LNCAP (cell line): ENCODE data around the gene SMIM20.

Source experiments
- TF ChIP-seq, protein P1 (sequence below): fragments of 450-650 bp; IDR thresholded peaks from 2 replicates; pipeline ENCODE4 v1.5.1; 2017; ENCODE audit warnings: mild to moderate bottlenecking

The SMIM20 gene

DNA sequence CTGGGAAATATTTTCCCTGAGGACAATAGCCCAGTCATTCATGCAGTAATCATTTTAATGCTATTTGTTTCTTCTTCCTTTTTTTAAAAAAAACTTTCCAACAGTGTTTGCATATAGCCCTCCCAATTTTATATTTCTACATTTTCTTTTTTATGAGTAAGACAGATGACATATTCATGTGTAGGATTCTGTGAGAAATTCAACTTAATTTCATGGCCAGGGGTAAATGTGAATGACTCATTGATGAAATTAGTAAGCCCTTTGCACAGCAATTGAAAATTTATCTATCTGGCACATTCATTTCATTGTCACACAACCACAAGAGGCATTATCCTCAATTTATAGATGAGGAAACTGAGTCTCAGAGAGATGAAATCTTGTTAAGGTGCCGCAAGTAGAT, 13.7 kb upstream of the SMIM20 start:
- TF ChIP-seq, protein P1, sequence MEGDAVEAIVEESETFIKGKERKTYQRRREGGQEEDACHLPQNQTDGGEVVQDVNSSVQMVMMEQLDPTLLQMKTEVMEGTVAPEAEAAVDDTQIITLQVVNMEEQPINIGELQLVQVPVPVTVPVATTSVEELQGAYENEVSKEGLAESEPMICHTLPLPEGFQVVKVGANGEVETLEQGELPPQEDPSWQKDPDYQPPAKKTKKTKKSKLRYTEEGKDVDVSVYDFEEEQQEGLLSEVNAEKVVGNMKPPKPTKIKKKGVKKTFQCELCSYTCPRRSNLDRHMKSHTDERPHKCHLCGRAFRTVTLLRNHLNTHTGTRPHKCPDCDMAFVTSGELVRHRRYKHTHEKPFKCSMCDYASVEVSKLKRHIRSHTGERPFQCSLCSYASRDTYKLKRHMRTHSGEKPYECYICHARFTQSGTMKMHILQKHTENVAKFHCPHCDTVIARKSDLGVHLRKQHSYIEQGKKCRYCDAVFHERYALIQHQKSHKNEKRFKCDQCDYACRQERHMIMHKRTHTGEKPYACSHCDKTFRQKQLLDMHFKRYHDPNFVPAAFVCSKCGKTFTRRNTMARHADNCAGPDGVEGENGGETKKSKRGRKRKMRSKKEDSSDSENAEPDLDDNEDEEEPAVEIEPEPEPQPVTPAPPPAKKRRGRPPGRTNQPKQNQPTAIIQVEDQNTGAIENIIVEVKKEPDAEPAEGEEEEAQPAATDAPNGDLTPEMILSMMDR, result no peak

DNA sequence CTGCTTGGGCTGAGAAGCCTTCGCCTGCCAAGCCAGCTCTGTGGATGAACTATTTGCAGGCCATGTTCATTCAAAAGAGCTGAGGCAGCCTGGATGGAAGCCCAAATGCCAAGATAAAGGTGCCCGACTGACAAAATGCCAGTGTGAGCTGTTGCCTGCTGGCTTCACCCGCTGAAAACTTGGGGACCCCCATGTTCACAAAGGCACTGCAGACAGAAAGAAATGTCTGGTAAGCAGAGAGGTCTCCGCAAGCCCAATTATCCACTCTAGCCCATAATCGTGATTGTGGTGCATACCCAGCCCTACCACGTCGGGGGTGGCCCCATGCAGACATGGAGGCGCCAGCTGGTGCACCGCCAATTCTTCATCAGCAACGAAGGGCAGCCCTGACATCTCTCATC, 13.0 kb upstream of the SMIM20 start:
- TF ChIP-seq, protein P1, result no peak

DNA sequence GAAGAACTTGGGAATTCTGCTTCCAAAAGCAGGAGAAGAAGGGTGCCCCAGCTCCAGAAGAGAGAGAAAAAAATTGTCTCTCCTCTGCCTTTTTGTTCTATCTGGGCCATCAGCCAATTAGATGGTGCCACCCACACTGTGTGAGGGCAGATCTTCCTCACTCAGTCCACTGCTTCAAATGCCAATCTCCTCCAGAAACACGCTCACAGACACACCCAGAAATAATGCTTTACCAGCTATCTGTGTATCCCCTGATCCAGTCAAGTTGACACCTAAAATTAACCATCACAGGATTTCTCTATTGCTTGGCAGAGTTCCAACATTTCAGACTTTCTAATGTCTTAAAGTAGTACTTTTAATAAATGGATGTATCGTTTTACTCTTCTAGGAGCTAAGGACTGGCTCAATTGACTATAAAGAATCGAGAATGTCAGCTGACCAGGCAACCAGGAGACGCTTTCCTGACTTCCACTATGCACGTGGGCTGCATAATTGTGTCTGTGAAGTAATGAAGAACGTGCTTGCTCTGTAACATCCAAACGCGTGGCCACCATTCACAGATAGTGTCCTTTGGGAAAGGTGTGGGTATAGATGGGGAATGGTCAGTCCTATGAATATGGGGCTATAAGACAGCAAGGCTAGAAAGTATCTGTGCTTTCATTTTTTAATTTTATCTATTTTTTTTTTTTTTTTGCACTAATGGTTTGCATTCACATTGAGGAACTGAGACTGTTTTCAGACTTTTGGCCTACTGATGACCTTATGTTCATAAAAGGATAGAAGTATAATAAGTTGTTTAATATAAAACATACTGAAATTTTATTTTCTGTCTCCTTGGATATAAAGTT, 9.9 kb upstream of the SMIM20 start:
- TF ChIP-seq, protein P1, result no peak

DNA sequence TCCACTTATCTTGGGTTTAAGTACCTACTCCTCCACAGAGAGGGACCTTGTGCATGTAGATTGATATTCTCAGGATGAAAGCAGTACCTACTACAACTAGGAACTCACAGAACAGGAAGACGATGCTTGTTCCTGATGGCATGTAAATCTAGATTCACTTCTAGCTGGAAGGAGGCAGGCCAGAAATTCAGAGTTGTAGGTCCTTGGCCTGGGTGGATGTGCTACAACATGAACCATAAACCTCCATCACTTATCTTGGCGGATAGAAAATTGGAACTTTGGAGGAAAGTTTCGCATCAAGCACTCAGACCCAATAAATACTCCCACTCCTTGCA, 9.3 kb upstream of the SMIM20 start:
- TF ChIP-seq, protein P1, result no peak

DNA sequence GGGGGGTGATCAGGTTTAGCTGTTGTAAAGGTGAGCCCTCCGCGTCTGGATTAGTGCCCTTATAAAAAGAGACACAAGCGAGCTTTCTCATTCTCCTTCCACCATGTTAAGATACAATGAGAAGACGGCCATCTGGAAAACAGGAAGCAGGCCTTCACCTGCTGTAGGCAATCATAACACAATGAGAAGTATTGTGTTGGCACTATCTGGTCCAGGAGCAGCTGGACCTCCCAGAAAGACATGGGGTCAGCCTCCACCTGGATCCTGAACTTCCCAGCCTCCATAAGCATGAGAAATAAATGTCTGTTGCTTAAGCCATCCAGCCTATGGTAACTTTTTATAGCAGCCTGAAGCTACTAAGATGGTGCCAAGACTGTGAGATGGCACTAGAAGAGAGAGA, 8.6 kb upstream of the SMIM20 start:
- TF ChIP-seq, protein P1, result no peak

DNA sequence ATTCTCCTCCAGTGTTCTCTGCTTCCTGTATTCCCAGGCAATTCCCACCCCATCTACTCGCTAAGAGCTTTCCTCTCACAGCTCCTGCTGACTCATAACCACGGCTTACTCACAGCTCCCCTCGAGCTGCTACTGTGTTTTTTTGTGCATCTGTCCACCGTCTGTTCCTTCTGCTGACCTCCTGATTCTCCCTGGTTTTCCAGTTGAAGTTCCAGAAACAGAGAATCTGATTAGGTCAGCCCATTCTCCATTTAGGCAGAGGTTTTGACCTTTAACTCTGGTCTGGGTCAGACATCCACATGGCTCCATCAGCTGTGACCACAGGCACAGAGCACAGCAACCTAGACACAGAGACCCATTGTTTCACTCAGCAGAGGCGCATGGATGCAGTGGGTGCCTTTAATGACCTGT, 5.5 kb upstream of the SMIM20 start:
- TF ChIP-seq, protein P1, result no peak

DNA sequence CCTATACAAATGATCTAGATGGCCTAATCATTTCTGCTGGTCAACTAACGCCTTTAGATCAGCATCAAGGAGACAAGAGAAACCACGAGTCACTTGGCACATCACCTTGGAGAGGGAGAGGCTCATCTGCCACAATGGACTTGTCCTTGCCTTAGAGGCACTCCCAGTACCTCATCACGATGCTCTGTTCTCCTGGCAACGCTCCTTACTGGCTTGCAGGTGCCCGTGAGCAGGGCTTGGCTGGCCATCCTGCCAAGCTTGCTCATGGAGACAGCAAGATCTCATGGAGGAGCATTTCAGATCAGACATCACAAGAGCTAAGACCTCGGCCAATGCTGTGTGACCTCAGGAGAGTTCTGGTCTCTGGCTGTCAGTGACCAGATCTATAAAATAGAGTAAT, 2.7 kb upstream of the SMIM20 start:
- TF ChIP-seq, protein P1, result no peak
